Measurements from ENCODE around the gene ZBTB7C. TPM values are rescaled to one million over a fixed set of nuclear protein-coding genes. Genes with fewer than 3 reads are reported as not detected.
"Not testable (repeated sequence)": the region's sequence is repeated elsewhere in the genome, so short reads cannot be mapped to it uniquely, and the experiment has no call there.

Gene ZBTB7C
- not detected for polyA plus RNA-seq (2013, experiment 1 of 2; ENCODE audit: insufficient read length)
- not detected for polyA plus RNA-seq (2013, experiment 2 of 2; ENCODE audit: insufficient read length)

- DNase-seq: no peak
These were observed at the start of gene ZBTB7C for GRCh38 chr18:48408727-48409590. ZBTB7C (minus strand) TSS chr18:48409383.

GRCh38 chr18:48456838-48457237 is 47.7 kb upstream of the ZBTB7C start:
- no peak for DNase-seq

GRCh38 chr18:48455555-48456478 is 46.6 kb upstream of the ZBTB7C start:
- DNase-seq: peak; percentile 95

GRCh38 chr18:48454261-48454757 is 45.1 kb upstream of the ZBTB7C start:
- no peak for DNase-seq

- no peak for DNase-seq
These were observed 44.3 kb upstream of the ZBTB7C start for GRCh38 chr18:48453330-48454066.

- no peak for DNase-seq
These were observed 43.7 kb upstream of the ZBTB7C start for GRCh38 chr18:48452861-48453323.

DNA sequence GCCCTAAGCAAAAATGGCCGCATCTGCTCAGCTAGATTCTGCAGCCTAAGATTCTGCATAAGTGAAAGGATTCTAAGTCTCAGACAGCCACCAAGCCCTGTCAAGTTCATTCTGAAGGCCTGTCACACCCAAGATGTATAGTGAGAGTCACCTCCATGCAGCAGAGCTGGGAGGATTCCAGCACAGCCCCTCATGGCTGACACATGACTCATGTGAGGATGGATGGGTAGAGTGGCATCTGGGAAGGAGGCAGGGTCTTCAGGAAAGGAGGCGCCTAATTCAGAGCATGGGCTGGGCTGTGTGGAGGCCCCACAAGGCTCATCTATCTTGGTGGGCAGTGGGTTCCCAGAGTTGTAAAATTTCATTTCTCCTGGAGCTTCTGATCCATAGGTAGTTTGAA is 41.5 kb upstream of the ZBTB7C start:
- DNase-seq: no peak

DNA sequence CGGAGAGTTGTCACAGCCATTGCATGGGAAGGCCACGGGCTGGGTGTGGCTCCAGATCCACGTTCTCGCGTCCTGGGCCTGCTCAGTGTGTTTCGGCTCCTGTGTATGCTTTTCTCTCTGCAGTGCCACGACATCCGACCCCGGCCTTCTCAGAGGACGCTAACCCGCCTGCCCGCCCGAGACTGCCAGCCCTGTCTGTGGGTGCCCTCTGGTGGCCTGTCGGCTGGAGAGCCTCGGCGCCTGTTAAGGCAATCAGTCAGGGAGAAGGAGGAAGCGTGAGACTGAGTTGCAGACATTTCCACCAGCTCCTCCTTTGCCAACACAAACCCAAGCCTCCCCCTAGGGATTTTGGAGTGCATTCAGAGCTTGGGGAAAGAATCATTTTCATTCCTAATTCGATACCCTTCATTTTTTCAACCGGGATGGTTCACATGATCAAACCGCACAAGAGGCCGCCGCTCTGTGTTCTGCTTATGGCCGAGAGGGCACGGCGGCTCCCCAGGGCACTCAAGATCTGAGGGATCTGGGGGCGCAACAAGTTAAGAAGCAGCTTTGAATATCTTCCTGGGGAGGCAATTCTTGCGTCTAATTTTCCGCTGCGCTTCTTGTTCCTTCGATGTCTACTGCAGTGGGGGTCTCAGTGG is 37.5 kb upstream of the ZBTB7C start:
- peak; percentile 68 for DNase-seq

- peak; percentile 70 for DNase-seq
These were observed 36.4 kb upstream of the ZBTB7C start for GRCh38 chr18:48445540-48445939.

- DNase-seq: no peak
These were observed 33.6 kb upstream of the ZBTB7C start for GRCh38 chr18:48442761-48443160.

DNA sequence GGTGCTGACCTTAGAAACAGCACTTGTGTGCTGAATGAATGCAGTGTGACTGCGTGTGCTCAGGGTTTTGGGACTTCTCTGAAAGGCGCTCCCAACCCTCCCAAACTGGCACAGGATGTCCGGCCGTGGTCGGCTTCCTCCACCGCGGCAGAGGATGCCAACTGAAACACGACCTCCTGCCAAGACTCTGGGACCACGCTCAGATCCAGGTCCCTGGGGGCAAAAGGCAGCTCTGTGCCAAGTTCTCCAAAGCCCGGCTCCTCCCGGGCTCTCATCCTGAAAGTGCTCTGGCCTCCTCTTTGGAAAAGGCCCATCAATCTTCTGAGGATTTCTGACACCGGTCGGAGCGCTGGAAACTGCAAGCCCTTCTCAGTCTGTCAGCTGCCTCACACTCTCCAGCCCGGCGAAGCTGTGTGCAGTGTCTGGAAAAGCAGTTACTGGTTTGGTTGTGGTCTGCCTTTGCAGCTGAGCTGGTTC is 32.3 kb upstream of the ZBTB7C start:
- no peak for DNase-seq

GRCh38 chr18:48440924-48441323 is 31.7 kb upstream of the ZBTB7C start:
- DNase-seq: no peak

DNA sequence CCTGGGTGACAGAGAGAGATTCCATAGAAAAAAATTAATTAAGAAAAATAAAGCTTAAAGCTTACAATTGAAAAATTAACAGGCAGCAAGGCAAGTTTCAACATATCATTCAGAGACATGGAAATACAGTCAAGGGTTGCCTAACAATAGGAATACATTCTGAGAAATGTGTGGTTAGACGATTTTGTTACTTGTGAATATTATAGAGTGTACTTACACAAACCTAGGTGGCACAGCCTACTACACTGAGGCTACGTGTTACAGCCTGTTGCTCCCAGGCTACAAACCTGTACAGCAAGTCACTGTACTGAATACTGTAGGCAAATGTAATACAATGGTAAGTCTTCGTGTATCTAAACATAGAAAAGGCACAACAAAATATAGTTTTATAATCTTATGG is 27.7 kb upstream of the ZBTB7C start:
- DNase-seq: no peak

GRCh38 chr18:48434382-48434781 is 25.2 kb upstream of the ZBTB7C start:
- not testable (repeated sequence) for DNase-seq

GRCh38 chr18:48433541-48433940 is 24.4 kb upstream of the ZBTB7C start:
- no peak for DNase-seq

DNA sequence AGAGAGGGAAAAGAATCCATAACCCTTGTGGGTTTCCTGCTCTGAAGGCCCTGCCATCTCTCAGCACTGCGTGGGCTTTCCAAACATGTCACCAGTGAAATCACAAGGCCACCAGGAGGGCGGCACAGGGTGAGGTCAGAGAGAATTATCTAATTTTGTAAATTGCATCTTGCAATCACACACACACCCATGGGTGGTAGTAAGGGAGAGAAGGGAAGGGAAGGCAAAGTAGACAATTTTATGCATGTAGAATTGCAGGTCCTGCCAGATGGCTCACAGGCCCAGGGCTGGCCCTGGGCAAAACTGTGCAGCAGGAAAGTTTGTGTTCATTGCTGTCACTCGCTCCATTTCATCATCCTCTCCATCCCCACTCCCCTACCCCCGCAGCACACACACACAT is 21.0 kb upstream of the ZBTB7C start:
- DNase-seq: no peak

DNA sequence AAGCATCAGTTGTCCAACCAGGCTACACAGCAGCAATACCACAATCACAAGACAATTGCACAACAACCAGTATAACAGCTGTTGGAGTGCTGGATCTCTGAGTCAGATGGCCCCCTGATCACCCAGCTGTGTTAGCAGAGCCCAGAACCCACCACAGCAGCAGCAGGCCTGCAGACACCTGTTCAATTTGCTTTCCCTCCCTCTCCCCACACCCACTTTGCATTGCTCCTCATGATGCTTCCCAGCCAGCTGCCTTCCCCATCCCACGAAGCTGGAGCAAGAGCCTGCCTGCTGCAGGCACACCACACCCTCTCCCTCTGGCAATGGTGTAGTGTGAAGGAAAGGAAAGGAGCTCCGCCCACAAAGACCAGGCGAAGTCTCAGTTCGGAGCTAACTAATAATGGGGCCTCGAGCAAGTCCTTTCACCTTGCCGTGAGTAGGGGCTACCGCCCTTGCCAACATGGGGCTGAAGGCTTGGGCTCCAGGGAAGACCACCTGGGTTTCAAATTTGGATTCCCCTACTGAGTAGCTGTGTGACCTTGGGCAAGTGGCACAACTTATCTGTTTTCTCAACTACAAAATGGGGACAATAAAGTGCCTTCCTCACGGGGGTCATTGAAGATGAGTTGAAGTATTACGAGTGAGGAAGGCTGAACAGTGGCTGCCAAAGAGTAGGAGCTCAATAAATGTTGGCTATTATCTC is 19.4 kb upstream of the ZBTB7C start:
- no peak for DNase-seq

GRCh38 chr18:48422947-48423378 is 13.8 kb upstream of the ZBTB7C start:
- no peak for DNase-seq

DNA sequence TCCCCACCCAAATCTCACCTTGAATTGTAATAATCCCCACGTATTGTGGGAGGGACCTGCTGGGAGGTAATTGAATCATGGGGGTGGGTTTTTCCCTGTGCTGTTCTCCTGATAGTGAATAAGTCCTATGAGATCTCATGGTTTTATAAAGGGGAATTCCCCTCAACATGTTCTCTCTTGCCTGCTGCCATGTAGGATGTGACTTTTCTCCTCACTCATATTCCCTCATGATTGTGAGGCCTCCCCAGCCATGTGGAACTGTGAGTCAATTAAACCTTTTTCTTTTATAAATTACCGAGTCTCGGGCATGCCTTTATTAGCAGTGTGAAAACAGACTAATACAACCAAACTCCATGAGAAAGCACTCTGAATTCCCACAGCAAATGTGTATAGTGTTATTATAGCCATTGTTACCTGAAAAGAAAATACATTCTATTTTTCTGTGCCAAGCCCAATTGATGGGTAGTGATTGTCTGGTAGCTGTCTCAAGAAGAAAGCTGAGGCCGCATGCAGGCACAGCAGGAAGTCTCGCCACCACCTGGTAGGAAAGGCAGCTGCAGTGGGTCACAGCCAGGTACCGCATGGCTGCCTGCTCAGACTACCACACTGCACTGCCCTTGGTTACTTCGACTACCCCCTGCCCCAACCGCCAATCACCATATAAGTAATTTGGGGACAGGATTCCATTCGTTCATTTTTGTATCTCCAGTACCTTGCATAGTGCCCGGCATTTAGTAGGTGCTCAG is 10.3 kb upstream of the ZBTB7C start:
- no peak for DNase-seq

Data from fibroblast of skin of abdomen (primary cell).